GM12872 (cell line): Measurements from ENCODE around the gene URGCP.

Experiments
- TF ChIP-seq, protein P1 (sequence below): IDR thresholded peaks from 3 replicates; pipeline ENCODE4 v1.5.1; 2011; ENCODE audit warnings: low read depth, mild to moderate bottlenecking, low read length, moderate library complexity; ENCODE audit not compliant: insufficient read depth

Gene URGCP

DNA sequence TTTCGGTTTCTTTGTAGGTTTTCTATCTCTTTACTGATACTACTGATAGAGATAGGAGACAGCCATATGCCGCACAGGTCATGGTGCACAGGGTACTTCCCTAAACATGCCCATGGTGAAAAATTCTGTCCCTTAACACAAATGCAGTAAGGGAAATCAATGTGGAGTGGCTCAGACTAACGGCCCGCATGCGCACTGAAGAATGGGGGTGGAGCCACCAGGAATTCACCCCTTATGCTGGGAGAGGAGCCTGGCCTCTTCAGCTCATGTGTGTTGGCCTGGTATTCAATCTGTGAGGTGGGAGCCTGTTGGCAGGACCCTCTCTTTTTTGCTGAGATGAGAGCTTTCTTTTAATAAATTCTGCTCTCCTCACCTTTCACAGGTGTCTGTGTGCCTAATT lies 8.4 kb upstream of the URGCP start:
- TF ChIP-seq, protein P1, sequence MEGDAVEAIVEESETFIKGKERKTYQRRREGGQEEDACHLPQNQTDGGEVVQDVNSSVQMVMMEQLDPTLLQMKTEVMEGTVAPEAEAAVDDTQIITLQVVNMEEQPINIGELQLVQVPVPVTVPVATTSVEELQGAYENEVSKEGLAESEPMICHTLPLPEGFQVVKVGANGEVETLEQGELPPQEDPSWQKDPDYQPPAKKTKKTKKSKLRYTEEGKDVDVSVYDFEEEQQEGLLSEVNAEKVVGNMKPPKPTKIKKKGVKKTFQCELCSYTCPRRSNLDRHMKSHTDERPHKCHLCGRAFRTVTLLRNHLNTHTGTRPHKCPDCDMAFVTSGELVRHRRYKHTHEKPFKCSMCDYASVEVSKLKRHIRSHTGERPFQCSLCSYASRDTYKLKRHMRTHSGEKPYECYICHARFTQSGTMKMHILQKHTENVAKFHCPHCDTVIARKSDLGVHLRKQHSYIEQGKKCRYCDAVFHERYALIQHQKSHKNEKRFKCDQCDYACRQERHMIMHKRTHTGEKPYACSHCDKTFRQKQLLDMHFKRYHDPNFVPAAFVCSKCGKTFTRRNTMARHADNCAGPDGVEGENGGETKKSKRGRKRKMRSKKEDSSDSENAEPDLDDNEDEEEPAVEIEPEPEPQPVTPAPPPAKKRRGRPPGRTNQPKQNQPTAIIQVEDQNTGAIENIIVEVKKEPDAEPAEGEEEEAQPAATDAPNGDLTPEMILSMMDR, result no peak

DNA sequence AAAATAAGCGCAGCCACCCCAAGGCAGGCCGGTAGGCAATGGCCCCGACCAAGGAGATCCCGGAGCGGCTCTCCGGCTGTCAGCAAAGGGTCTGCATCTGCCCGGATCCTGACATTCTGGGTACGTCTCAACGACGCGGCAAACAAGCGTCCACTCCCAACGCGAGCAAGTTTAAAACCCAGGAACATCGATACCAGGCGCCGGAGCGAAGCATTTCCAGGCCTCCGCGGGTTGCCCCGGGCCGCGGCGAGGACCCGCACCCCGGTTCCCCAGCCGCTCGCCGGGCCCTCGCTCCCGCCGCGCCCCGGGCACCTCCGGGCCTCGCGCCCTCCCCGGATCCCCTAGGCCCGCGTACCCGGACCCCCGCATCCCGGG lies 453 bp downstream of the URGCP start:
- TF ChIP-seq, protein P1, result no peak

- TF ChIP-seq, protein P1, result no peak
These were observed 1.0 kb downstream of the URGCP start for GRCh38 chr7:43905209-43905946.

DNA sequence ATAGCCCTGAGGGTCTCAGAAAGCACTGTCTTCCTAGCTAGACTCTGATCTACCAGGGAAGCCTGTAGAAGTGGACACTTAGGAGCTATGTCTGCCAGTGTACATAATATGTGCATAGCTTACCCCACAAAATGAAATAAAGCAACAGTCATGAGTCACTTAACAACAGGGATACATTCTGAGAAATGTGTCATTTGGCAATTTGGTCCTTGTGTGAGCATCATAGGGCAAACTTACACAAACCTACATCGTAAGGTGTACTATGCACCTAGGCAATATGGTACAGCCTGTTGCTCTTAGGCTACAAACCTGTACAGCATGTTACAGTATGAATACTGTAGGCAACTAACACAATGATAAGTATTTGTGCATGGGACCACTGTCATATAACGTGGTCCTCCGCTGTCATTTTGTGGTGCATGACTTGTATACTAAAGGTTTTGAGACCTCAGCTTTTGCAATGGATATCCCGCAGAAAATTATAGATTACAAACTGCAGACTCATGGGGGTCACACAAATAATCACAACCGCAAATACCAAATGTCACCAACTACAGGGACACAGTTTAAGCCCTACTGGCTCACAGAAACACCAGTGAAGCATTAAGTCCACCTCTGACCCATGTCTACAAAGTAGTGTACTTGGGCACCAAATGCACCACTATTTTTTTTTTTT lies 1.7 kb downstream of the URGCP start:
- TF ChIP-seq, protein P1, result no peak

DNA sequence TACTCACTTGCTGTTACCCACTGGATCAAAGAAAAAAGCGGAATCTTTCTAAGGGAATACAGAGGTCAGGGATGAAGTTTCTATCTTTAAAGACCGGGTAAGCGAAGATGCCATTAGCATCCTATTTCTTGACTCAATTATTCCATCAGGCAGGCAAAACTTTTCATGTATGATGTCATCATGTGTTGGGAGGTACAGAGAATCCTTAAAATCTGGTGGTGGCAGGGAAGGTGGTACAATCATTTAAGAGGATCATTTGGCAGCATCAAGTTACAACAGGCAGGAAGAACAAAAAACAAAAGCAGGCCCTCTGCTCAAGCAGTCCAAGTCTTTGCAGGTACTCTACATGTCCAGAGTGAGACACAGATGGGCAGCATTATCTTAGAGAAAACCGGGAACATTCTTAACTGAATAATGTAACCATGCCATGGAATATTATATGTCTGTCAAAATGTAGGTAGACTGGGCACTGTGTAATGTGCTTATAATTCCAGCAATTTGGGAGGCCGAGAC lies 3.8 kb downstream of the URGCP start:
- TF ChIP-seq, protein P1, result no peak

GRCh38 chr7:43895847-43896415 lies 10.5 kb downstream of the URGCP start:
- TF ChIP-seq, protein P1, result no peak
